Measurements from ENCODE around the gene POLE.

- TF ChIP-seq CTCF (conservative IDR thresholded peaks at IDR 0.05; ENCODE audit: low read length) (no peak), EZH2phosphoT487 (IDR thresholded peaks at IDR 0.05; ENCODE audit: borderline replicate concordance) (no peak)
These were observed 106.3 kb downstream of the POLE start for GRCh38 chr12:132580701-132581292.
